Posterior cingulate gyrus (tissue), 11 donors: ENCODE data around the gene SLC25A17.
"Not testable (repeated sequence)": the region's sequence is repeated elsewhere in the genome, so short reads cannot be mapped to it uniquely, and the experiment has no call there.

Experiments
- DNase-seq, 10 donors: peaks; one replicate each; pipeline versions ENCODE4 v3.0.0 to v3.0.0-alpha.2; 2020 to 2021; ENCODE audit warnings: mixed read lengths in 3 of 10
- intact Hi-C: fragments of 100-400 bp; cut with DNase I; formaldehyde crosslinking; loops from one replicate; pipeline ENCODE4 v1.15.1; 2023

Gene SLC25A17

DNA sequence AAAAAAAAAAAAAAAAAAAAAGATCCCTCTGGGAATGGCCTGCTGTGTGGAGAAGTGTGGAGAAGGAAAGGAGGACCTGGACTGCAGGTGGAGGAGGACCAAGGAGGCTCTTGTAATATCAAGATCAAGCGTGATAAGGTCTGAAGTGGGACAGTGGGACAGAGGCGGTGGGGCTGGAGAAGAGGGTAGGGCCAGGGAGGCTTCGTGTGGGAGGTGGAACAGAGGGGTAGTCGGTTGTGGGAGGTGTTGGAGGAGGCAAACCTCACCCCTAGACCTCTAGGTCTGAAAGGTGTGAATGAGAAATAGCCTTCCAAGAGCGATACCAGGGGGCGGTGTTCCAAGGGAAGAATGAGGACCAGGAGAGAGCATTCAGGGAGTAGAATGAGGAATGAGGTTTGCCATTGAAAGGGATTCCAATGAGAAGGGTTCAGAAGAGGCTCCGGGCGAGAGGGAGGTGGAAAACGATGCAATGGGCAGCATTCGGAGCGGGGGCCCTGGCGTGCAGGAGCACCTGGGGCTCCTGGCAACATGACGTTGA, 95.7 kb downstream of the SLC25A17 start:
- intact Hi-C loops = no loop called here
- peak in 1 of 10 donors; percentile 46 for DNase-seq

DNA sequence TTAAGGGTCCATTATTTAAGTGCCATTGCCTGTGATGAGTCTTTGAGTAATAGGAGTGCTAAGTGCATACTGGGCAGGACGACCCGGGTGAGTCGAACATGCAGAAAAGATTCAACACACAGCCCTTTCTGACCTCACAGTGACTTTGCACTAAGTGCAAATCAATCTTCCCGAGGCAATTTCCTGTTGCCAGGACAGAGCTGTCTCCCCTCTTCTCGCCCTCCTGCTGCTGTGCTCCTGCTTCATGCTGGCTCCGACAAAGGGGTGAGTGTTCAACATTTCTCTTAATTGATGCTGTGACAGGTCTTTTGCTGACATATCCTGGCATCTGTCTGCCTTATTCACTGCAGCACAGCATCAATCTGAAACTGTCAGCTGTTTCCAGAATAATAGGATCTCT, 97.9 kb downstream of the SLC25A17 start:
- no peak for DNase-seq
- intact Hi-C loops = no loop called here

DNA sequence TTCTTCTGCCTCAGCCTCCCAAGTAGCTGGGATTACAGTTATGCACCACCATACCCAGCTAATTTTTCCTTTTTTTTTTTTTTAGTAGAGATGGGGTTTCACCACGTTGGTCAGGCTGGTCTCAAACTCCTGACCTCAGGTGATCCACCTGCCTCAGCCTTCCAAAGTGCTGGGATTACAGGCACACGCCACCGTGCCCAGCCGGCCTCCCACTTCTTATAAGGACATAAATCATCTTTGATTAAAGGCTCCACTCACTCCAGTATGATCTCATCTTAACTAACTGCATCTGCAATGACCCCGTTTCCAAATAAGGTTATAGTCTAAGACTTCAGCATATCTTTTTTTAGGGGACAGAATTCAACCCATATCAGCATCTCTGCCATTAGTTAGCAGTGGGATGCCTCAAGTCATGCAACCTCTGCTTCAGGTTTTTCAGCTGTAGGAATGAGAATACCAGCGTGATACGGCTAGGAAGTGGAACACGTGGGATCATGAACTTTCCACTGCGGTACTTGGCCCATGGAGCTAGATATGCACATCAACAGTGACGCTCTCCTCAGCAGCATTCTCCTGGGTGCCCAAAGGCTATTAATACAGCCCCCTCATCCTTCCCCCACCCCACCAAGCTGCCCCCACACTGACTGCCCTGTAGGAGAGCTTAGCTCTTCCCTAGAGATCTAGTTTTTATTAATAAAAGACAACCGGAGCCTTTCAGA, 98.4 kb downstream of the SLC25A17 start:
- intact Hi-C loops = no loop called here
- DNase-seq = no peak

DNA sequence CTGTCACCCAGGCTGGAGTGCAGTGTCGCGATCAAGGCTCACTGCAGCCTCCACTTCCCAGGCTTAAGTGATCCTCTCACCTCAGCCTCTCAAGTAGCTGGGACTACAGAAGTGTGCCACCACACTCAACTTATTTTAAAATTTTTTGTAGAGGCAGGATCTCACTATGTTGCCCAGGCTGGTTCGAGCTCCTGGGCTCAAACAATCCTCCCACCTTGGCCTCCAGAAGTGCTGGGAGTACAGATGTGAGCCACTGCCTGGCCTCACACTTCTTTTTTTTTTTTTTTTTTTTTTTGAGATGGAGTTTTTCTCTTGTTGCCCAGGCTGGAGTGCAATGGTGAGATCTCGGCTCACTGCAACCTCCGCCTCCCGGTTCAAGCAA, 99.0 kb downstream of the SLC25A17 start:
- intact Hi-C loops, DNase-seq: not testable (repeated sequence)
